HepG2 (cell line): ENCODE data around the gene RHD. TPM values are rescaled to one million over a fixed set of nuclear protein-coding genes. Genes with fewer than 3 reads are reported as not detected.

ENCODE experiments used
- FOXC1 ChIP-seq: sonication (generic); formaldehyde crosslinking; IDR thresholded peaks from 2 replicates; pipeline ENCODE4 v1.8.0; 2022; ENCODE audit warnings: mild to moderate bottlenecking, missing genetic modification reagents, borderline replicate concordance
- FOXJ3 ChIP-seq: sonication (generic); formaldehyde crosslinking; IDR thresholded peaks from 2 replicates; pipeline ENCODE4 v1.4.0; 2020; ENCODE audit warnings: missing genetic modification reagents, mild to moderate bottlenecking, borderline replicate concordance
- GPN1 ChIP-seq: sonication (generic); formaldehyde crosslinking; IDR thresholded peaks from 2 replicates; pipeline ENCODE4 v1.5.1; 2020; ENCODE audit warnings: missing genetic modification reagents, borderline replicate concordance
- IKZF4 ChIP-seq: sonication (generic); formaldehyde crosslinking; IDR thresholded peaks from 2 replicates; pipeline ENCODE4 v1.5.1; 2020; ENCODE audit warnings: borderline replicate concordance, mild to moderate bottlenecking, low read depth, missing genetic modification reagents; ENCODE audit errors: not compliant biosample characterization
- MIER3 ChIP-seq: IDR thresholded peaks from 2 replicates; pipeline ENCODE4 v1.6.1; 2016; ENCODE audit warnings: missing compliant biosample characterization, borderline replicate concordance
- NFATC3 ChIP-seq: sonication (generic); formaldehyde crosslinking; IDR thresholded peaks from 2 replicates; pipeline ENCODE4 v1.5.1; 2020; ENCODE audit warnings: mild to moderate bottlenecking, missing genetic modification reagents
- POGZ ChIP-seq: sonication (generic); formaldehyde crosslinking; IDR thresholded peaks from 2 replicates; pipeline ENCODE4 v1.4.0; 2020; ENCODE audit warnings: mild to moderate bottlenecking, missing genetic modification reagents
- RFX5 ChIP-seq: IDR thresholded peaks from 2 replicates; pipeline ENCODE4 v1.6.1; 2011; ENCODE audit warnings: low read depth, low read length, improper control_type of control experiment
- SOX5 ChIP-seq: IDR thresholded peaks from 2 replicates; pipeline ENCODE4 v1.6.1; 2016; ENCODE audit warnings: borderline replicate concordance
- STAT5B ChIP-seq: sonication (generic); formaldehyde crosslinking; IDR thresholded peaks from 2 replicates; pipeline ENCODE4 v1.4.0; 2020; ENCODE audit warnings: missing genetic modification reagents
- ZMYM2 ChIP-seq: sonication (generic); formaldehyde crosslinking; IDR thresholded peaks from 2 replicates; pipeline ENCODE4 v1.8.0; 2022; ENCODE audit warnings: mild to moderate bottlenecking, missing genetic modification reagents
- ZNF296 ChIP-seq: sonication (generic); formaldehyde crosslinking; conservative IDR thresholded peaks from 2 replicates; pipeline ENCODE4 v1.5.0; 2020; ENCODE audit warnings: mild to moderate bottlenecking, missing genetic modification reagents
- ZNF577 ChIP-seq: sonication (generic); formaldehyde crosslinking; IDR thresholded peaks from 2 replicates; pipeline ENCODE4 v1.4.0; 2020; ENCODE audit warnings: mild to moderate bottlenecking, low read depth, missing genetic modification reagents, borderline replicate concordance
- polyA plus RNA-seq, 8 experiments: library from polyadenylated mRNA; depleted of rRNA in 3 of 8; stranded (reverse) in 7 of 8; unstranded in 1 of 8; fragments of >200 nt; fragmentation: Illumina TruSeq in 4 of 8; extraction: Trizol in 4 of 8; gene quantifications; 2 replicates each; pipeline versions ENCODE4 v1.2.1 to v1.2.3, GENCODE V29; 2011 to 2016; ENCODE audit warnings: low read depth in 4 of 8, missing spikeins in 1 of 8, mixed read lengths in 1 of 8; ENCODE audit not compliant: insufficient read depth in 1 of 8
- total RNA-seq, 5 experiments: library from RNA; depleted of rRNA; stranded (reverse); fragments of >200 nt; fragmentation: Illumina TruSeq; extraction: Trizol; gene quantifications; 2 replicates each; pipeline ENCODE4 v1.2.3, GENCODE V29; 2016; ENCODE audit warnings: low read depth in 1 of 5
- TF ChIP-seq, protein P1 (sequence below): sonication (generic); formaldehyde crosslinking; IDR thresholded peaks from 2 replicates; pipeline ENCODE4 v1.4.0; 2020; ENCODE audit warnings: mild to moderate bottlenecking, missing genetic modification reagents
- TF ChIP-seq, protein P2 (sequence below): sonication (generic); formaldehyde crosslinking; IDR thresholded peaks from 2 replicates; pipeline ENCODE4 v1.5.0; 2020; ENCODE audit warnings: missing genetic modification reagents
- TF ChIP-seq, protein P3 (sequence below): sonication (generic); formaldehyde crosslinking; IDR thresholded peaks from 2 replicates; pipeline ENCODE4 v1.4.0; 2020; ENCODE audit warnings: low read depth, missing genetic modification reagents
- TF ChIP-seq, protein P4 (sequence below): sonication (generic); formaldehyde crosslinking; IDR thresholded peaks from 2 replicates; pipeline ENCODE4 v1.5.1; 2020; ENCODE audit warnings: mild to moderate bottlenecking, moderate library complexity, missing genetic modification reagents

The RHD gene
- total and polyA plus RNA-seq, 2 of the 13 experiments (the other 11 are each of a cell fraction or from before 2014, with no cell fraction given) = not detected

DNA sequence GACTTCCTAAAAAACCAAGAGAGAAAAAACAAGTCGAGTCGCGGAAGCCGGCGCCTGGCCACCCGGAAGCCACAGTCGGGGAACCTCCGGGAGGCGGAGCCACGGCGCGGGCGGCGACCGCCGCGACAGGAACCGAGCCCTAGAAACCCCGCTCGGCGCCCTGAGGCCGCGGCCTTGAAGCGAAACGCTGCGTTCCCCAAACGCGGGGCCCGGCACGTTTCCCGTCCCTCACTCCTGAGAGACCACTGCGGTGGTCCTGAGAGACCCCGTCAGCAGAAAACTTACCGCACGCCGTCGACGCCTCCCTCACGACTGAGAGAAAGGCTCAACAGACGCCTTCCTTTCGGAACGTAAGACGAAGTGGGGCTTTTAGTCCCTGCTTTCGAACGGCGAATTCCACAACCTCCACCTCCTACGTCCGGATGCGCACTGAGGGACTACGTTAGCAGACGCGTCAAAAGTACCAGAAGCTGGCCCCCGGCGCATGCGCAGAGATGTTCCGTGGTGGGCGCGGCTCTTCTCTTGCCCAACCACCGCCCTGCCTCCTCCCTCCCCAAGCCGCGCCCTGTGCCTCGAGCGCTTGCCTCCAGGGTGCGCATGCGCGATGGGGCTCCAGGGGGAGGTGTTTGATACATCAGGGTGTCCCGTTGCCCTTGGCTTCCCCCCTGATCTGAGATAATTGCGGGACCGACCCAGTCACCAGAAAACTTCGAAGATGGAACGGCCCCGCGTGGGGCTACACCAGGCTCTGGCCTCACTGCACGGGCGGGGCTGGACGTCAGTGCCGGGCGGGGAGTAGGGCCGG lies 25.1 kb upstream of the RHD start, which contains the start of gene RSRP1 (continued):
- TF ChIP-seq, protein P1, sequence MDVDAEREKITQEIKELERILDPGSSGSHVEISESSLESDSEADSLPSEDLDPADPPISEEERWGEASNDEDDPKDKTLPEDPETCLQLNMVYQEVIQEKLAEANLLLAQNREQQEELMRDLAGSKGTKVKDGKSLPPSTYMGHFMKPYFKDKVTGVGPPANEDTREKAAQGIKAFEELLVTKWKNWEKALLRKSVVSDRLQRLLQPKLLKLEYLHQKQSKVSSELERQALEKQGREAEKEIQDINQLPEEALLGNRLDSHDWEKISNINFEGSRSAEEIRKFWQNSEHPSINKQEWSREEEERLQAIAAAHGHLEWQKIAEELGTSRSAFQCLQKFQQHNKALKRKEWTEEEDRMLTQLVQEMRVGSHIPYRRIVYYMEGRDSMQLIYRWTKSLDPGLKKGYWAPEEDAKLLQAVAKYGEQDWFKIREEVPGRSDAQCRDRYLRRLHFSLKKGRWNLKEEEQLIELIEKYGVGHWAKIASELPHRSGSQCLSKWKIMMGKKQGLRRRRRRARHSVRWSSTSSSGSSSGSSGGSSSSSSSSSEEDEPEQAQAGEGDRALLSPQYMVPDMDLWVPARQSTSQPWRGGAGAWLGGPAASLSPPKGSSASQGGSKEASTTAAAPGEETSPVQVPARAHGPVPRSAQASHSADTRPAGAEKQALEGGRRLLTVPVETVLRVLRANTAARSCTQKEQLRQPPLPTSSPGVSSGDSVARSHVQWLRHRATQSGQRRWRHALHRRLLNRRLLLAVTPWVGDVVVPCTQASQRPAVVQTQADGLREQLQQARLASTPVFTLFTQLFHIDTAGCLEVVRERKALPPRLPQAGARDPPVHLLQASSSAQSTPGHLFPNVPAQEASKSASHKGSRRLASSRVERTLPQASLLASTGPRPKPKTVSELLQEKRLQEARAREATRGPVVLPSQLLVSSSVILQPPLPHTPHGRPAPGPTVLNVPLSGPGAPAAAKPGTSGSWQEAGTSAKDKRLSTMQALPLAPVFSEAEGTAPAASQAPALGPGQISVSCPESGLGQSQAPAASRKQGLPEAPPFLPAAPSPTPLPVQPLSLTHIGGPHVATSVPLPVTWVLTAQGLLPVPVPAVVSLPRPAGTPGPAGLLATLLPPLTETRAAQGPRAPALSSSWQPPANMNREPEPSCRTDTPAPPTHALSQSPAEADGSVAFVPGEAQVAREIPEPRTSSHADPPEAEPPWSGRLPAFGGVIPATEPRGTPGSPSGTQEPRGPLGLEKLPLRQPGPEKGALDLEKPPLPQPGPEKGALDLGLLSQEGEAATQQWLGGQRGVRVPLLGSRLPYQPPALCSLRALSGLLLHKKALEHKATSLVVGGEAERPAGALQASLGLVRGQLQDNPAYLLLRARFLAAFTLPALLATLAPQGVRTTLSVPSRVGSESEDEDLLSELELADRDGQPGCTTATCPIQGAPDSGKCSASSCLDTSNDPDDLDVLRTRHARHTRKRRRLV (CRISPR knock-in tag) = no peak
- TF ChIP-seq ZMYM2 (CRISPR knock-in tag) = no peak
- 0 out of 2 replicates have a peak, but pooled peaks have one; percentile 71 for TF ChIP-seq STAT5B (CRISPR knock-in tag)
- no peak for TF ChIP-seq NFATC3
- TF ChIP-seq, protein P2, sequence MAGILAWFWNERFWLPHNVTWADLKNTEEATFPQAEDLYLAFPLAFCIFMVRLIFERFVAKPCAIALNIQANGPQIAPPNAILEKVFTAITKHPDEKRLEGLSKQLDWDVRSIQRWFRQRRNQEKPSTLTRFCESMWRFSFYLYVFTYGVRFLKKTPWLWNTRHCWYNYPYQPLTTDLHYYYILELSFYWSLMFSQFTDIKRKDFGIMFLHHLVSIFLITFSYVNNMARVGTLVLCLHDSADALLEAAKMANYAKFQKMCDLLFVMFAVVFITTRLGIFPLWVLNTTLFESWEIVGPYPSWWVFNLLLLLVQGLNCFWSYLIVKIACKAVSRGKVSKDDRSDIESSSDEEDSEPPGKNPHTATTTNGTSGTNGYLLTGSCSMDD (CRISPR knock-in tag) = no peak
- TF ChIP-seq RFX5 = no peak
- no peak for TF ChIP-seq IKZF4 (CRISPR knock-in tag)
- TF ChIP-seq POGZ (CRISPR knock-in tag) = peak; percentile 56
- TF ChIP-seq ZNF577 (CRISPR knock-in tag) = no peak
- TF ChIP-seq ZNF296 (CRISPR knock-in tag) = no peak
- TF ChIP-seq MIER3 = peak; percentile 79; the same call in 1 of the 2 replicates
- peak; percentile 76 for TF ChIP-seq SOX5 (CRISPR knock-in tag)
- TF ChIP-seq, protein P3, sequence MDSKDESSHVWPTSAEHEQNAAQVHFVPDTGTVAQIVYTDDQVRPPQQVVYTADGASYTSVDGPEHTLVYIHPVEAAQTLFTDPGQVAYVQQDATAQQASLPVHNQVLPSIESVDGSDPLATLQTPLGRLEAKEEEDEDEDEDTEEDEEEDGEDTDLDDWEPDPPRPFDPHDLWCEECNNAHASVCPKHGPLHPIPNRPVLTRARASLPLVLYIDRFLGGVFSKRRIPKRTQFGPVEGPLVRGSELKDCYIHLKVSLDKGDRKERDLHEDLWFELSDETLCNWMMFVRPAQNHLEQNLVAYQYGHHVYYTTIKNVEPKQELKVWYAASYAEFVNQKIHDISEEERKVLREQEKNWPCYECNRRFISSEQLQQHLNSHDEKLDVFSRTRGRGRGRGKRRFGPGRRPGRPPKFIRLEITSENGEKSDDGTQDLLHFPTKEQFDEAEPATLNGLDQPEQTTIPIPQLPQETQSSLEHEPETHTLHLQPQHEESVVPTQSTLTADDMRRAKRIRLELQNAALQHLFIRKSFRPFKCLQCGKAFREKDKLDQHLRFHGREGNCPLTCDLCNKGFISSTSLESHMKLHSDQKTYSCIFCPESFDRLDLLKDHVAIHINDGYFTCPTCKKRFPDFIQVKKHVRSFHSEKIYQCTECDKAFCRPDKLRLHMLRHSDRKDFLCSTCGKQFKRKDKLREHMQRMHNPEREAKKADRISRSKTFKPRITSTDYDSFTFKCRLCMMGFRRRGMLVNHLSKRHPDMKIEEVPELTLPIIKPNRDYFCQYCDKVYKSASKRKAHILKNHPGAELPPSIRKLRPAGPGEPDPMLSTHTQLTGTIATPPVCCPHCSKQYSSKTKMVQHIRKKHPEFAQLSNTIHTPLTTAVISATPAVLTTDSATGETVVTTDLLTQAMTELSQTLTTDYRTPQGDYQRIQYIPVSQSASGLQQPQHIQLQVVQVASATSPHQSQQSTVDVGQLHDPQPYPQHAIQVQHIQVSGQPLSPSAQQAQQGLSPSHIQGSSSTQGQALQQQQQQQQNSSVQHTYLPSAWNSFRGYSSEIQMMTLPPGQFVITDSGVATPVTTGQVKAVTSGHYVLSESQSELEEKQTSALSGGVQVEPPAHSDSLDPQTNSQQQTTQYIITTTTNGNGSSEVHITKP = peak; percentile 48; the same call in 1 of the 2 replicates
- TF ChIP-seq, protein P4, sequence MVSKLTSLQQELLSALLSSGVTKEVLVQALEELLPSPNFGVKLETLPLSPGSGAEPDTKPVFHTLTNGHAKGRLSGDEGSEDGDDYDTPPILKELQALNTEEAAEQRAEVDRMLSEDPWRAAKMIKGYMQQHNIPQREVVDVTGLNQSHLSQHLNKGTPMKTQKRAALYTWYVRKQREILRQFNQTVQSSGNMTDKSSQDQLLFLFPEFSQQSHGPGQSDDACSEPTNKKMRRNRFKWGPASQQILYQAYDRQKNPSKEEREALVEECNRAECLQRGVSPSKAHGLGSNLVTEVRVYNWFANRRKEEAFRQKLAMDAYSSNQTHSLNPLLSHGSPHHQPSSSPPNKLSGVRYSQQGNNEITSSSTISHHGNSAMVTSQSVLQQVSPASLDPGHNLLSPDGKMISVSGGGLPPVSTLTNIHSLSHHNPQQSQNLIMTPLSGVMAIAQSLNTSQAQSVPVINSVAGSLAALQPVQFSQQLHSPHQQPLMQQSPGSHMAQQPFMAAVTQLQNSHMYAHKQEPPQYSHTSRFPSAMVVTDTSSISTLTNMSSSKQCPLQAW (CRISPR knock-in tag) = peak; percentile 41
- TF ChIP-seq FOXC1 (CRISPR knock-in tag) = peak; percentile 75; the same call in 1 of the 2 replicates
- peak; percentile 70; the same call in 1 of the 2 replicates for TF ChIP-seq GPN1
- TF ChIP-seq FOXJ3 (CRISPR knock-in tag) = peak; percentile 44; the same call in 1 of the 2 replicates
